ENCODE measurements around the gene ARHGEF7.

GRCh38 chr13:111225166-111225565, 110.1 kb downstream of the ARHGEF7 start:
- TF ChIP-seq CTCF (IDR thresholded peaks at IDR 0.05; ENCODE audit: insufficient read depth, low read length, poor library complexity, severe bottlenecking) (no peak), EZH2phosphoT487 (conservative IDR thresholded peaks at IDR 0.05; ENCODE audit: low read length) (no peak)

Measured in SU-DHL-6 (cell line).